ENCODE results near the gene MMD2.
"Not testable (repeated sequence)": the region's sequence is repeated elsewhere in the genome, so short reads cannot be mapped to it uniquely, and the experiment has no call there.

MMD2 gene

GRCh38 chr7:4958477-4959301 lies at the start of gene MMD2:
TSS of gene MMD2 (minus strand) at chr7:4959187. CDS start at chr7:4959017, 170 bp downstream.
- no peak for DNase-seq

GRCh38 chr7:5005066-5005465 lies 46.1 kb upstream of the MMD2 start:
- no peak for DNase-seq

DNA sequence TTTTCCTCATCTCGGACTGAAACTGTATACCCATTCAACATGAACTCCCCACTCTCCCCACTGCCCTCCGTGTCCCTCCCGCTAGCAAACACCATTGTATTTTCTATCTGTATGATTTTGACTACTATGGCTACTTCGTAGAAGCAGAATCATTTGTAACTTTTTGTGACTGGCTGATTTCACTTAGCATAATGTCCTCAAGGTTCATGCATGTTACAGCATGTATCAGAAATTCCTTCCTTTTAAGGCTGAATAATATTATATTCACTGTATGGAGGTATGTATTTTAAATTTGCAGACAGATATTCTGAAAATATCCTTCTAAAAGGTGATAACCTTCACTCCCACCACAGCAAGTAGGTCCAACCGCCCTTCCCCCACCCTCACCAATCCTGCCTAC lies 42.9 kb upstream of the MMD2 start:
- no peak for DNase-seq

GRCh38 chr7:5001003-5001402 lies 42.0 kb upstream of the MMD2 start:
- no peak for DNase-seq

DNA sequence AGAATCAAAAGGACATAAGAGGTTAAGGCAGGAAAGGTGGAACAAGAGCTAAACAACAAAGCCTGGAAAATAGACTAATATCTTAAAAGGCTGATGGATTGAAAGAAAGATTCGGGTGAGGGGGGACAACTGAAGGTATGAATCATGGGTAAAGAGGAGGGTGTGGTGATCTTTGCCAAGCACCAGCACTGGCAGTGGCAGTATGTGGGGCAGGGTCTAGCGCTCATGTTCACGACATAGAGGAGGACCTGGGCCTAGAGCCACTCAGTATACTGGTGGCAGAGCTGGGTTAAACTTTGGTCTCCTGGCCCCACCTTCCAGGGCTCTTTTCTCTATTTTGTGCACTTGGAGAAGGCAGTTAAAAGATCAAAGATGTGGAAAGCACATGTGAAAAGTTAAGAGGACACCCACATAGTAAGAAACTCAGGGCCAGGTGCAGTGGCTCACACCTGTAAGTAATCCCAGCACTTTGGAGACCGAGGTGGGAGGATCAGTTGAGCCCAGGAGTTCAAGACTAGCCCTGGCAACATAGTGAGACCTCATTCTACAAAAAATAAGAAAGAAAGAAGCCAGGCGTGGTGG lies 40.5 kb upstream of the MMD2 start:
- no peak for DNase-seq

DNA sequence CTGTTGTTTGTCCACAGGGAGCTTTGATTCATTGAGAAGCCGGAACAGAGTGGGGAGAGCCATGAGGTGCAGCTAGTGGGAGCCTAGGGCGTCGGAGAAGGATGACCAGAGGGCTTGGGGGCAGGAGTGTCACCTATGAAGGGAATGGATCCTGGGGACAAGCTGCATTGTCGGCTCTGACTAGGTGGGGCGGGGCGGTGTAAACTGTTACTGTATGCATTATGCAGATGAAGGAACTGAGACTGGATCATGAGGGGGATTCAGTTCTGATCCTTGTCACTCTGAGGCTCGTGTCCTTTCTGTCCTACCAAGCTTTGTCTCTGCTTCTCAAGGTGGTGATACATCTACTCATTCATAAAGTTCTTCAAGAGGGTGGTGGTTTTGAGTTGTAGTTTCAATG lies 39.9 kb upstream of the MMD2 start:
- no peak for DNase-seq

DNA sequence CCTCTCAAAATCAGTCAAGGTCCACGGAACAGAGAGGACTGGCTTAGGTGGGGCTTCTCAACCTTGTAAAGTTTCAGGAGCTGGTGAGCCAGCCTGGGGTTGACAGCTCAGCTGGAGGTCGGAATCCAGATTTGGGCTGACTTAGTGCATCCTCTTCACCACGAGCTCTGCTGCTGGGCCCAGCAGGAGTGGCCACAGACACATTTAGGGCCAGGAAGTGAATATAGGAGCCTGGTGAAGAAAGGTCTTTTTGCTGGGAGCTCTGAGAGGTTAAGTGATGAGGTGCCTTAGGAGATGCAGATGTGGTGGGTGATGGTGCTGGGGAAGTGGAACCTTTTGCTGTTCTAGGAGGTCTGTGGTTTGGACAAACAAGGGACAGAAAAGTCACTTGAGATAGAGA lies 39.3 kb upstream of the MMD2 start:
- no peak for DNase-seq

- DNase-seq = no peak
These were observed 37.8 kb upstream of the MMD2 start for GRCh38 chr7:4996696-4997222.

DNA sequence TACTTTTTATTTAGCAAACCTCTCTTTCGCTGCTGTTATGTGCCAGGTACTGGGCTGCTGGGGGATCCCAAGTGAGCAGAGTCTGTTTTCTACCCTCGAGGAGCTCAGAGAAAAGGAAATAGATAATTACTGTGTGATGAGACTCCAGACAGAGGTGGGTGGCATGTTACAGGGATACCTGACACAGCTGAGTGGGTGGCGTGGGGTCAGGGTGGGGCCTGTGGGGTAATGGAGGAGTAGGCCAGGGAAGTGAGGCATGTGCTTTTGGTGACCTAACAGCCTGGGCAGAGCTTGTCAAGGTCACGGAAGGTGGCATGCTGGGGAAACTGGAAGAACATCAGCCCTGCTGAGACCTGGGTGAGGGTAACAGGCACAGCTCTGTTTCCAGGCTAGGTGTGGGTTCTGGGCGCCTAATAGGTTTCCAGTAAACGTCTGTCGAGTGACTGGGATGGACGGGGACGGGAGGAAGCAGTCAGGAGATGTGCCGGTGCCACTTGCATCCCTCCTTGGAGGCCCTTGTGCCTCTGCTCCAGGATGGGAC lies 36.5 kb upstream of the MMD2 start:
- no peak for DNase-seq

GRCh38 chr7:4993471-4993870 lies 34.5 kb upstream of the MMD2 start:
- DNase-seq = no peak

DNA sequence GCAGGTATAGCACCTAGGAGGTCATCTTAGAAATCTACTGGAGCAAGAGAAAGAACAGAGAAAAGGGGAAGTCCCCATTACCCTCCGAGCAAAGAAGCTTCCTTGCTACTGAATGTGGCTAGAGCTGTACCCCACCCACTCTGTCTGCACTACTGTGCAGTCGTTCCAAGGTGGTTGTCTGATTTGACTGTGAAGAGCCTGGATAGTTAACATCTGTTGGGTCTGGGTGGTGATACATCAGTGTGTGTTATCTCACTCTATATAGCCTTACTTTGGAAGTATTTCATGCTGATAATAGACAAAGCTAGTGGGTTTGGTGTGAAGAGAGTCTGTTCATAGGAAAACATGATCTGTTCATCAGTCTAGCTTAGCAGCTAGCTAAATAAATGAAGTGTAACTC lies 23.8 kb upstream of the MMD2 start:
- DNase-seq = not testable (repeated sequence)

DNA sequence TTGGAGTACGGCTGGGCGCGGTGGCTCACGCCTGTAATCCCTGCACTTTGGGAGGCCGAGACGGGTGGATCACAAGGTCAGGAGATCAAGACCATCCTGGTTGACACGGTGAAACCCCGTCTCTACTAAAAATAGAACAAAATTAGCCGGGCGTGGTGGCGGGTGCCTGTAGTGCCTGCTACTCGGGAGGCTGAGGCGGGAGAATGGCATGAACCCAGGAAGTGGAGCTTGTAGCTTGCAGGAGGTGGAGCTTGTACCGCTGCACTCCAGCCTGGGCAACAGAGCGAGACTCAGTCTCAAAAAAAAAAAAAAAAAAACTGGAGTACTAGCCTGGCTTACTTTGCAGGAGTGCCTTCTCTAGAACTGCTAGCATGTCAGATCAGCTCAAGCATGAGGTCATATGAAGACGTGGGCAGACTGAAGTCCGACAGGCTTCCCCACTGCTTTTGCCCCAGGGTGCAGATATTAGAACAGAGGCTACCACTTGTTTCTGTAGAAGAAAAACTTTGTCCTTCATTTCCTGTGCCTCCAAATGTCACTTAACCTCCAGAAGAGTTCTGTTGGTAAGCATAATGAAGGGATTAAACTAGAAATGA lies 22.4 kb upstream of the MMD2 start:
- DNase-seq = not testable (repeated sequence)

- not testable (repeated sequence) for DNase-seq
These were observed 16.6 kb upstream of the MMD2 start for GRCh38 chr7:4975626-4976025.

DNA sequence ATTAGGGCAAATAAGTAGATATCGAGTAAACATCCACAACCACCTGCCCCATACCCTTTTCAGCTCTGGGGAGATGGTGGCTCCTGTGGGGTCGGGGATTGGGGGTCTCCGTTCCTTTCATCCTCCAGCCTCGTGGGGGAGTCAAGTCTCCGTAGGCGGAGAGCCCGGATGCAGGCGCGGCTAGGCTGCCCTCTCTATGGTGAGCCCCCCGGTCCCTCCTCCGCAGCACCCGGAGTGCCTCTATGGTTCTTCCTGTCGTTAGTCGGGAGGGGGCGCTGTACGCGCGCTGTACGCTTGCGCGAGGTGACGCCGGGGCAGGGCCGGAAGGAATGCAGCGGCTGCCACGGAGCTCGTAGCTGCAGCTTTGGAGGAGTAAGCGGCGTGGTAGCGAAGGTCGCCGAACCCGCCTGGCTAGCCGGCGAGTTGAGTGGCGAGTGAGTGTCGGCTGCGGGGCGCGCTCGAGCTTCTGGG lies 14.8 kb upstream of the MMD2 start:
- DNase-seq = peak; percentile 94

DNA sequence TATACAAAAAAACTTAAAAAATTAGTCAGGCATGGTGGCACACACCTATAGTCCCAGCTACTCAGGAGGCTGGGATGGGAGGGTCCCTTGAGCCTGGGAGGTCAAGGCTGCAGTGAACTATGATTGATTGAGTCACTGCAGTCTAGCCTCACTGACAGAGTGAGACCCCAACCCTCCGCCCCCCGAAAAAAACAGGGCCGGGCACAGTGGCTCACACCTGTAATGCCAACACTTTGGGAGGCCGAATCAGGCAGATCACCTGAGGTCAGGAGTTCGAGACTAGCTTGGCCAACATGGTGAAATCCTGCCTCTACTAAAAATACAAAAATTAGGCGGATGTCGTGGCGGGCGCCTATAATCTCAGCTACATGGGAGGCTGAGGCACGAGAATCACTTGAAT lies 13.5 kb upstream of the MMD2 start:
- DNase-seq = not testable (repeated sequence)

DNA sequence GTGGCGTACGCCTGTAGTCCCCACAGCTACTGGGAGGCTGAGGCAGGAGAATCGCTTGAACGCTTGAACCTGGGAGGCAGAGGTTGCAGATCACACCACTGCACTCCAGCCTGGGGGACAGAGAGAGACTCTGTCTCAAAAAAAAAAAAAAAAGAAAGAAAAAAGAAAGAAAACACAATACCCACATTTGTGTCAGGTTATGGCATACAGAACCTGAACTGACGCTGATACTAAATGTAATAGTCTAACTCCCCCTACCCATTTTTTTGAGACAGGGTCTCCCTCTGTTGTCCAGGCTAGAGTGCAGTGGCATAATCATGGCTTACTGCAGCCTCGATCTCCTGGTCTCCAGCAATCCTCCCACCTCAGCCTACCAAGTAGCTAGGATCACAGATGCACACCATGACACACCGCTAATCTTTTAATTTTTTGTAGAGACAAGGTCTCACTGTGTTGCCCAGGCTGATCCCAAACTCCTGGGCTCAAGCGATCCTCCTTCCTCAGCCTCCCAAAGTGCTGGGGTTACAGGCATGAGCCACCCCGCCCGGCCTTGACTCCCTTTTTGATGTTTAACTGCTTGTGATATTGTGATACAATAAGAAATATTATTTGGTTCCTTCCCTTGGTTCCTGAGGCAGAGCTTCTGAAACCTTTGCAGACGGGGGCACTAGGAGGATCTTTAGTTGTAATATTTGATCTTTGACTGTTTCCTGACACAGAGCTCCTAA lies 6.5 kb upstream of the MMD2 start:
- no peak for DNase-seq

GRCh38 chr7:4964506-4964905 lies 5.5 kb upstream of the MMD2 start:
- DNase-seq = no peak

GRCh38 chr7:4962872-4963775 lies 4.1 kb upstream of the MMD2 start:
- no peak for DNase-seq

DNA sequence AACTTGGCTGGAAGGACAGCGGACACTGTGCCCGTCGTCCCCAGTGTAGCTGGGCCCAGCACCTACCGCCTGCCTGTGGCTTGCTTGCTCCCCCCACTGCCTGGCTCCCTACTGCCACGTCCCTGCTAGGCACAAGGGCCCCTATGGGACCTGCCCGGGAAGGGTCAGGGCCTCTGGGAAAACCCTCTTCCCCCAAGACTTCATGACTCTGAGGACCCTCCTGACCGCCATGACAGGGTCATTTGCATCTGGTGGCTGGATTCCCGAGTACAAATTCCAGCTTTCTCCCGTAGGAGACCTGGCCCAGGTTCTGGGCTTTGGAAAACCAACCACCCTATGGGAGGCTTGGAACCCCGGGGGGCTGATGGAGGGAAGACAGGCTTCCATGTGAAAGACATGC lies 1.4 kb upstream of the MMD2 start:
- no peak for DNase-seq

DNA sequence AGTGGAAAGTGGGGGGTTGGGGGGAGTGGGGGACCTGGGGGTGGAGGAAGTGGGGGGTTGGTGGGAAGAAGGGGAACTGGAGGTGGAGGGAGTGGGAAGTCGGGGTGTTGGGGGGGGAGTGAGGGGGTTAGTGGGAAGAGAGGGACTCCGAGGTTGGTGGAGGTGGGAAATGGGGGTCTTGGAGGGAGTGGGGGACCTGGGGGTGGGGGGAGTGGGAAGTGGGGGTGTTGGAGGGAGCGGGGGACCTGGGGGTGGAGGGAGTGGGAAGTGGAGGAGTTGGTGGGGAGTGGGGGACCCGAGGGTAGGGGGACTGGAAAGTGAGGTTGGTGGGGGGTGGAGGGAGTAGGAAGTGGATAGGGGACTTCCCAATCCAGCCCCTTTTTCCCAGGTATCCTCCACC lies 906 bp upstream of the MMD2 start:
- no peak for DNase-seq

- no peak for DNase-seq
These were observed 319 bp upstream of the MMD2 start for GRCh38 chr7:4959306-4959705.
